IPS-20b (cell line): ENCODE measurements around the gene ONECUT3.

ENCODE experiments used
- H3K27ac ChIP-seq: one replicate; pipeline ENCODE4 v1.5.1; 2013; ENCODE audit warnings: low read length
- H3K27me3 ChIP-seq: 2 replicates; pipeline ENCODE4 v1.6.1; 2013; ENCODE audit warnings: mild to moderate bottlenecking, low read length, inconsistent platforms; ENCODE audit not compliant: insufficient read depth
- H3K36me3 ChIP-seq: 2 replicates; pipeline ENCODE4 v1.6.1; 2013; ENCODE audit warnings: low read depth, mild to moderate bottlenecking, inconsistent platforms, low read length, moderate library complexity; ENCODE audit not compliant: insufficient read depth
- H3K4me1 ChIP-seq: 2 replicates; pipeline ENCODE4 v1.6.1; 2013; ENCODE audit warnings: mild to moderate bottlenecking, control low read depth, inconsistent platforms, low read length, moderate library complexity; ENCODE audit not compliant: insufficient read depth
- H3K4me3 ChIP-seq: 2 replicates; pipeline ENCODE4 v1.5.1; 2013; ENCODE audit warnings: mild to moderate bottlenecking, low read length, inconsistent platforms
- H3K9ac ChIP-seq: 2 replicates; pipeline ENCODE4 v1.6.1; 2013; ENCODE audit warnings: low read depth, mild to moderate bottlenecking, inconsistent platforms, low read length, moderate library complexity
- H3K9me3 ChIP-seq: 2 replicates; pipeline ENCODE4 v1.6.1; 2013; ENCODE audit warnings: mild to moderate bottlenecking, low read depth, low read length, inconsistent platforms; ENCODE audit not compliant: insufficient read depth

ONECUT3 gene

GRCh38 chr19:1808395-1808731 is 55.1 kb downstream of the ONECUT3 start:
- Histone ChIP-seq H3K4me1 (no peaks in the 10 kb centered on the region), H3K9me3 (no peaks in the 10 kb centered on the region), H3K27me3 (peaks cover 9% of the 10 kb centered on the region; the same call in 1 of the 2 replicates), H3K36me3 (no peaks in the 10 kb centered on the region), H3K27ac (no peak overlapping the region), H3K9ac (no peak overlapping the region), H3K4me3 (no peak overlapping the region)

GRCh38 chr19:1809678-1810077 is 56.4 kb downstream of the ONECUT3 start:
- Histone ChIP-seq H3K4me1 (no peaks in the 10 kb centered on the region), H3K9me3 (no peaks in the 10 kb centered on the region), H3K36me3 (no peaks in the 10 kb centered on the region; the same call in 1 of the 2 replicates), H3K9ac (no peak overlapping the region), H3K27me3 (peaks cover 9% of the 10 kb centered on the region; the same call in 1 of the 2 replicates), H3K4me3 (no peak overlapping the region), H3K27ac (no peak overlapping the region)

- peaks cover 9% of the 10 kb centered on the region; the same call in 1 of the 2 replicates for H3K27me3 ChIP-seq
- H3K4me1 ChIP-seq, result no peaks in the 10 kb centered on the region
- H3K9ac ChIP-seq, result no peak overlapping the region
- H3K36me3 ChIP-seq, result no peaks in the 10 kb centered on the region; the same call in 1 of the 2 replicates
- H3K9me3 ChIP-seq, result no peaks in the 10 kb centered on the region
- no peak overlapping the region for H3K27ac ChIP-seq
- H3K4me3 ChIP-seq, result no peak overlapping the region
Measured at GRCh38 chr19:1810439-1811160, 57.3 kb downstream of the ONECUT3 start.

- Histone ChIP-seq H3K9ac (no peak overlapping the region), H3K4me3 (peak overlapping the region; percentile 51; the same call in 1 of the 2 replicates), H3K27me3 (peaks cover 9% of the 10 kb centered on the region; the same call in 1 of the 2 replicates), H3K4me1 (no peaks in the 10 kb centered on the region), H3K27ac (no peak overlapping the region), H3K9me3 (no peaks in the 10 kb centered on the region), H3K36me3 (peaks cover 6% of the 10 kb centered on the region)
Measured at GRCh38 chr19:1811472-1811894, 58.2 kb downstream of the ONECUT3 start.

GRCh38 chr19:1811942-1812425 is 58.7 kb downstream of the ONECUT3 start, which contains the start of gene ATP8B3:
Gene ATP8B3 (minus strand): TSS chr19:1812276. CDS start chr19:1811736, 540 bp downstream.
- Histone ChIP-seq H3K36me3 (peaks cover 11% of the 10 kb centered on the region), H3K4me3 (peak within 1 kb of the TSS; percentile 83), H3K9ac (peak within 1 kb of the TSS; percentile 61; the same call in 1 of the 2 replicates), H3K27me3 (peaks cover 9% of the 10 kb centered on the region; the same call in 1 of the 2 replicates), H3K9me3 (no peaks in the 10 kb centered on the region), H3K27ac (no peak within 1 kb of the TSS), H3K4me1 (no peaks in the 10 kb centered on the region)

- H3K27ac ChIP-seq, result no peak overlapping the region
- no peaks in the 10 kb centered on the region for H3K9me3 ChIP-seq
- H3K36me3 ChIP-seq, result peaks cover 16% of the 10 kb centered on the region
- peak overlapping the region; percentile 83 for H3K4me3 ChIP-seq
- no peaks in the 10 kb centered on the region for H3K4me1 ChIP-seq
- H3K9ac ChIP-seq, result peak overlapping the region; percentile 61; the same call in 1 of the 2 replicates
- peaks cover 9% of the 10 kb centered on the region; the same call in 1 of the 2 replicates for H3K27me3 ChIP-seq
Measured at GRCh38 chr19:1812426-1813191, 59.3 kb downstream of the ONECUT3 start.

GRCh38 chr19:1813192-1814182 is 60.2 kb downstream of the ONECUT3 start:
- Histone ChIP-seq H3K9me3 (no peaks in the 10 kb centered on the region), H3K9ac (peak overlapping the region; percentile 61; the same call in 1 of the 2 replicates), H3K27me3 (peaks cover 9% of the 10 kb centered on the region; the same call in 1 of the 2 replicates), H3K4me3 (peak overlapping the region; percentile 83), H3K36me3 (peaks cover 25% of the 10 kb centered on the region), H3K27ac (no peak overlapping the region), H3K4me1 (no peaks in the 10 kb centered on the region)

- Histone ChIP-seq H3K4me1 (no peaks in the 10 kb centered on the region), H3K27me3 (peaks cover 9% of the 10 kb centered on the region; the same call in 1 of the 2 replicates), H3K9ac (no peak overlapping the region), H3K4me3 (no peak overlapping the region), H3K27ac (no peak overlapping the region), H3K36me3 (peaks cover 30% of the 10 kb centered on the region), H3K9me3 (no peaks in the 10 kb centered on the region)
Measured at GRCh38 chr19:1814391-1814790, 61.1 kb downstream of the ONECUT3 start.

GRCh38 chr19:1814833-1815604 is 61.7 kb downstream of the ONECUT3 start:
- no peaks in the 10 kb centered on the region for H3K9me3 ChIP-seq
- H3K4me1 ChIP-seq, result no peaks in the 10 kb centered on the region
- no peak overlapping the region for H3K9ac ChIP-seq
- no peak overlapping the region for H3K27ac ChIP-seq
- no peak overlapping the region for H3K4me3 ChIP-seq
- peaks cover 34% of the 10 kb centered on the region for H3K36me3 ChIP-seq
- peaks cover 9% of the 10 kb centered on the region; the same call in 1 of the 2 replicates for H3K27me3 ChIP-seq
